ENCODE results near the gene C12orf43.

Gene C12orf43

GRCh38 chr12:121030576-121031212, 14.4 kb upstream of the C12orf43 start:
- DNase-seq (ENCODE audit: low read depth in 2 of 2), result no peak

GRCh38 chr12:121026274-121027045, 10.2 kb upstream of the C12orf43 start:
- no peak for DNase-seq (ENCODE audit: low read depth in 2 of 2)

- no peak for DNase-seq (ENCODE audit: low read depth in 2 of 2)
These were observed 9.3 kb upstream of the C12orf43 start for GRCh38 chr12:121025442-121026226.

GRCh38 chr12:121023799-121024198, 7.5 kb upstream of the C12orf43 start:
- no peak for DNase-seq (ENCODE audit: low read depth in 2 of 2)

- no peak for DNase-seq (ENCODE audit: low read depth in 2 of 2)
These were observed 6.4 kb upstream of the C12orf43 start for GRCh38 chr12:121022713-121023112.

- no peak for DNase-seq (ENCODE audit: low read depth in 2 of 2)
These were observed 5.5 kb upstream of the C12orf43 start for GRCh38 chr12:121021754-121022153.

- DNase-seq (ENCODE audit: low read depth in 2 of 2), result no peak
These were observed 2.8 kb upstream of the C12orf43 start for GRCh38 chr12:121018860-121019617.

GRCh38 chr12:121017966-121018491, 1.7 kb upstream of the C12orf43 start:
- DNase-seq (ENCODE audit: low read depth in 2 of 2), result no peak

GRCh38 chr12:121013715-121014114, 2.6 kb downstream of the C12orf43 start:
- no peak for DNase-seq (ENCODE audit: low read depth in 2 of 2)

- DNase-seq (ENCODE audit: low read depth in 2 of 2), result no peak
These were observed 4.5 kb downstream of the C12orf43 start for GRCh38 chr12:121011820-121012219.

- no peak for DNase-seq (ENCODE audit: low read depth in 2 of 2)
These were observed 5.4 kb downstream of the C12orf43 start for GRCh38 chr12:121010860-121011259.

- DNase-seq (ENCODE audit: low read depth in 2 of 2), result peak in 1 of 2 experiments; percentile 6
These were observed 6.5 kb downstream of the C12orf43 start for GRCh38 chr12:121009741-121010140.

- no peak for DNase-seq (ENCODE audit: low read depth in 2 of 2)
These were observed 7.8 kb downstream of the C12orf43 start for GRCh38 chr12:121008347-121009098.

GRCh38 chr12:121005346-121005815, 10.9 kb downstream of the C12orf43 start:
- DNase-seq (ENCODE audit: low read depth in 2 of 2), result no peak

- no peak for DNase-seq (ENCODE audit: low read depth in 2 of 2)
These were observed 12.0 kb downstream of the C12orf43 start for GRCh38 chr12:121004253-121004815.

- DNase-seq (ENCODE audit: low read depth in 2 of 2), result no peak
These were observed 12.6 kb downstream of the C12orf43 start for GRCh38 chr12:121003650-121004049.

GRCh38 chr12:121001841-121002483, 14.3 kb downstream of the C12orf43 start:
- no peak for DNase-seq (ENCODE audit: low read depth in 2 of 2)

GRCh38 chr12:121001060-121001459, 15.2 kb downstream of the C12orf43 start:
- DNase-seq (ENCODE audit: low read depth in 2 of 2), result no peak

- DNase-seq (ENCODE audit: low read depth in 2 of 2), result no peak
These were observed 15.8 kb downstream of the C12orf43 start for GRCh38 chr12:121000530-121000929.
